Stimulated activated CD4-positive, alpha-beta T cell treated with anti-CD3 and anti-CD28 coated beads, Interleukin-2, amount 100 ng/mL, for 24 hours (primary cell): Measurements from ENCODE around the gene ADCY4.
"Not testable (repeated sequence)": the region's sequence is repeated elsewhere in the genome, so short reads cannot be mapped to it uniquely, and the experiment has no call there.

Experiments used
- DNase-seq, 2 donors: peaks; one replicate each; pipeline ENCODE4 v3.0.0-alpha.2; 2020

ADCY4 gene

GRCh38 chr14:24337824-24338175 lies 2.9 kb upstream of the ADCY4 start:
- no peak for DNase-seq

DNA sequence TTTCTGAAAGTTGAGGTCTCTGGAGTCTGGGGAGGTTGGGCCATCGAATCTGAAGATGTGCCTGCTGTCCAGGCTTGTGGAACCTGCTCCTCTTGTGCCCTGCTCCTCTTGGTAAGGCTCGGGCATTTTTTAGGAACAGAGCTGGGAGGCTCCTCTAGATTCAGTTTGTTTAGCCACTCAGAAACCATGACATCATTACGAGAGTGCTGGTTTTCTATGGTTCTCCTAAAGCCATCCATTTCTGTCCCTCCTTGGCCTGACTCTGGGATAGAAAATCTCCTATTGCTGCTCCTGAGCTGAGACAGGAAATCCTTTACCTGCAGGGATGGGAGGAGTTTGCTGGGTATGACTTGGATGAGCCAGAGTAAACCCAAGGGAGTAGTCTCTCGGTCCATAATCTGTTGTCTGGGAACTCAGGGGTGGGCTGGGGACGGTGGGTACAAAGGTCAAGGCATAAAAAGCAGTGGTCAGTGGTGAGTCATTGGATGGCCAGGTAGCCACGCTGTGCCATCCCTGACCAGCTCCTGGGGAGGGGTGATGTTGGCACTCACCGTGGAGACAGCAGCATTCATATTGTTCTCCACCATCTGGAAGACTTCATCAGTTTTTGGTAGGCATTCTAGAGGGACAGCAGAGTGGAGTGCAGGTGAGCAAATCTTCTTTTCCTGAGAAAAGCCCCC lies 2.4 kb upstream of the ADCY4 start:
- DNase-seq: no peak

DNA sequence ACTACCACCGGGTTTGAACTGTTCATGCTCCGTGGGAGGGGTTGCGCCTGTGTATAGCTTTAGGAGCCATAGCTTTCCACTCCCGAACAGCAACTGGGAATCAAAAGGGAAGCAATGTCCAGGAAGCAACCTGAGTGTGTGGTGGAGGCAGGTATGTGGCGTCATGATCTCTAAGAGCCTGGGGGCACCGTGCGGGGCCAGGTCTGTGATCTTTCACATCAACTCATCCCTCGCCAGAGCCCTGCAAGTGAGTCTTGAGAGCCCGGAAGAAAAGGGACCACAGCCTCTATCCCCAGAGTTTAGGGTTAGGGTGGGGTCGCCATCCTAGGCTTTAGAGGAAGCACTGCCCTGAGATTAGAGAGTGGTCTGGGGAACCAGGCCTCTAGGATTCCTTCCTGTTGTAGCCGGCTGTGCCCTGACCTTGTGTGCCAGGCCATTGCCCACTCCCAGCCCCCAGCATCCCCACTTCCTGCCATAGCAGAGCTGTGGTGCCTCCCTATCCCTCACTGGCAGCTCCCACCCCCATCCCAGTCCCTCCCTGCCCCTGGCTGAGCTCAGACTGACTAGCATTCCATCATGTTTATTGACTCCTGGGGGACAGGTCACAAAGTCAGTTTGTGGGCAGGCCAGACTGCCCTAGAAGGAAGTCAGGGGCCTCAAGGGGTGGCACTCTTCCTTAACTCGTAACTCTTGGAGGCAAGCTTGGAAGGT lies 745 bp upstream of the ADCY4 start:
- no peak for DNase-seq

- peak; percentile 81 to 84 for DNase-seq
These were observed 2.4 kb downstream of the ADCY4 start for GRCh38 chr14:24332268-24332993.

DNA sequence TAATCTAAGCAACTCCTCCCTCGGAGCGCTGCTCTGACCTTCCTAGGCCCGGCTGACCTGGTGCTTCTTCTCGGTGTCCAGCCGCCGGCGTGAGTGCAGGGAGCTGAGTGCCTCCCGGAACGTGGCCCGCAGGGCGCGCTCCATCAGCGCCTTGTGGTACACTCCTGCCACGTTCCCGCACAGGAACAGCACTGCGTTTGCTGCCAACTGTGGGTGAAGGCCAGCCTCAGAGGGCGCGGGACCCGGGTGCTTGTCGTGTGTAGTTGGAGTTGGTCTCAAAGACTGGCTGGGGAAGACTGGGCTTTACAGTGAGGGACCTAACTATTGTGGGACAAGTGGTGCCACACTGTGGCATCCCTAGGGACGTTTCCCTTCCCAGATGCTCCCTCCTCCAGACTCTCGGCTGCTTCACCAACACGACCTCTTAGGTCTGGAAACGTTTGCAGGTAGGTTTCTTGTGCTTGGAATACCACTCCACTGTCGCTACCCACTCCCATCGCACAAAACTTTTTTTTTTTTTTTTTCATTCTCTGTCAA lies 3.1 kb downstream of the ADCY4 start:
- no peak for DNase-seq

- no peak for DNase-seq
These were observed 3.7 kb downstream of the ADCY4 start for GRCh38 chr14:24330973-24331674.

DNA sequence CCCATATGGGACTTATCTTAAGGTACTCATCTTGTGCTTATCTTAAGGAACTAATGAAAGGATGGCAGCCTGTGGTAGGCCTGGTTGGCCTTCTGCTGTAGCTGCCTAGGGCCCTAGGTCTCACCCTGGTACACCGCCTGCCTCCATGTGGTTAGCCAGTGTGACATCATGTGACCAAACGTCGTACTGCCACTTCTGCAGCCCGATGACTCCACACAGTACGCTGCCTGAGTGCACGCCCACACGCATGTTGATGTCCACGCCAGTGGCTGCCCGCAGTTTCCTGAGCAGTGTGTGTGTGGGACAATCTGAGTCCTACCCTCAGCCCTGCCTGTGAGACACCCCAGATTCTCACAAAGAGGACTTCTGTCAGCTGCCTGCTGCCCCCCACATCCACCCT lies 5.1 kb downstream of the ADCY4 start:
- peak in 1 of 2 donors; percentile 59 for DNase-seq

DNA sequence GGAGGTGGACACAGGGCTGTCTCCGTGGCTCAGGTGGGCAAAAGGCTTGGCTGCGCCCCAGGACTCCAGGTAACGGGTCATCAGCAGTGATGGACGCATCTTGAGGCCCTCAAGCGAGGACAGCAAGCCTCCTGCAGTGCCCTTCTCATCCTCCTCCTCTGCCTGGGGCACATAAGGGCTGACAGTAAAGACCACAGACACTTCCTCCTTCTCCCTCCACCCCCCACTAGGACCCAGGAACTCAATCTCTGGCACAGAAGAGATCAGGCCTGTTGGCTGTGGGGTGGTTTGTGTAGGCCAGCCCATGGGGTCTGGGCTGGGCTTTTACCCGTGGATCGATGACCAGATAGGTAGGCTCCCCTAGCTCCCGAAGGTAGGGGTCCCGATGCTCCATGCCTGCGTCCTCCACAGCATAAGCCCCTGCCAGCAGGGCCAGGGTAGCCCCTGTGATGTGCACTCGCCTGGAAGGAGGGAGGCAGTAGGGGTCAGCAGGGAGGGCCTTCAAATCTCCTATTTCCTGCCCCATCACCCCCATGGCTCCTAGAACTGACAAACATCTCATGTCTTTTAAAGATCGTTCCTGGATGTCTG lies 5.7 kb downstream of the ADCY4 start:
- DNase-seq: peak in 1 of 2 donors; percentile 16

- DNase-seq: not testable (repeated sequence)
These were observed 7.0 kb downstream of the ADCY4 start for GRCh38 chr14:24327914-24328313.

DNA sequence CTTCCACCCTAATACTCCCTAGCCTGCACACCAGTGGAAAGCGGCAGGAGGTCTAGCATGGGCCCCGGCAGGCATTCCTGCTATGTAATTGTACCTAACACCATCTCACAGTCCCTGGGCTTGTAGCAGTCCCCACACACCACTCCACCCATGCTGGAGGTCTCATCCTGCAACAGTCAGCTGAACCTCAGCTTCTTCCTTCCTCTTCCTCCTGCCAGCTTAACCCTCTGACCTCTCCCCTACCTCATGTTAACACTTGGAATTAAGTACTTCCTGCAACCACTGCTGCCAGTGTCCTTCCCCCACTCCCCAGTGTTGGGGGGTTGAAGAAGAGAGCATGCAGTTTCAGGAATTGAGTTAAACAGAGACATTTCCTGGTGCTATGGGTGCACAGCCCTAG lies 7.6 kb downstream of the ADCY4 start:
- DNase-seq: peak in 1 of 2 donors; percentile 14

GRCh38 chr14:24325963-24326362 lies 8.9 kb downstream of the ADCY4 start:
- DNase-seq: no peak

DNA sequence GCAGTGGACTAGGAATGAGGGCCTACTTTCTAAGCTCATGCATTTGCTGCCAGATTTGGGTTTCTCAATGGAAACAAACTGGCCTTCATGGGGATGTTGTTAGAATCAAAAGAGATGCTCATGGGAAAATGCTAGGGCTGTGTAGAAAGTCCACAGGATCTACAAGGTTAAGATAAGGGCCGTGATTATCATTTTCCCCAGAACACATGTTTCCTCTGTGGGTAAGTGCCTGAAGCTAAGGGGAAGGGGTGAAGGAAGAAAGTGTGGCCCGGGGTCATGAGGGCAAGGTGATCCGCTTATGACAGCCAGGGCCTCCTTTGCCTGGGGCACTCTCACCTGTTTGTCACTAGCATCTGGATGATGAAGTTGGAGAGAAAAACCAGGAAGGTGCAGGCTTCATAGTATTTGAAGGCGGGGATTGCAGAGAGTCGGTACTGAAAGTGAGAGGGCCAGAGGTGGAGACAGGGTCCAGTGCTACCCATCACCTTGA lies 9.8 kb downstream of the ADCY4 start:
- DNase-seq: no peak

DNA sequence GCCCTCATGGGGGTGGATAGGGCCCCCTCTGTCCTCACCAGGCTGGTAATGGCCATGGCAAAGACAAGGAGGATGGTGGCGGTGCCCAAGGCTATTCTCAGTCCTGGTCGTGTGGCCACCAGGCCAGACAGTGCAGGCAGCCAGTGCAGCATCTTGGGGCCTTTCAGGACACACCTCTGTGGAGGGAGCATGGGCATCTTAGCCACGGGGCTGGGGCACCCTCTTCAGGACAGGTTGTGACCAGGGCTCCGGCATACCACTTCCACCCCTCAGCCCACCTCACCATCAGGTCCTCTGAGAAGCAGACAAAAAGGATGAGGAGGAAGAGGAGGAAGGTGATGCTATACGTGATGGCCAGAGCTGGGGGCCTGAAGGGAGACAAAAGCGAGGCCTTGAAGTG lies 10.8 kb downstream of the ADCY4 start:
- no peak for DNase-seq

- no peak for DNase-seq
These were observed 11.5 kb downstream of the ADCY4 start for GRCh38 chr14:24323341-24323740.

- no peak for DNase-seq
These were observed 12.2 kb downstream of the ADCY4 start for GRCh38 chr14:24322672-24323071.

GRCh38 chr14:24321212-24321975 lies 13.5 kb downstream of the ADCY4 start:
- no peak for DNase-seq

GRCh38 chr14:24317141-24317928 lies 17.5 kb downstream of the ADCY4 start:
- no peak for DNase-seq

DNA sequence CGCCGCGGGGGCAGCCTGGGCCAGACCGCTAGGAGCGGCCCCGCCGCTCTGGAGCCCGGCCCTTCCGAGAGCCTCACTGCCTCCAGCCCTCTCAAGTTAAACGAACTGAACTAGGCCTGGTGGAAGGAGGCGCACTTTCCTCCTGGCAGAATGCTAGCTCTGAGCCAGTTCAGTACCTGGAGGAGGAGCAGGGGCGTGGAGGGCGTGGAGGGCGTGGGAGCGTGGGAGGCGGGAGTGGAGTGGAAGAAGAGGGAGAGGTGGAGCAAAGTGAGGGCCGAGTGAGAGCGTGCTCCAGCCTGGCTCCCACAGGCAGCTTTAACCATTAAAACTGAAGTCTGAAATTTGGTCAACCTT lies 18.3 kb downstream of the ADCY4 start:
- no peak for DNase-seq

DNA sequence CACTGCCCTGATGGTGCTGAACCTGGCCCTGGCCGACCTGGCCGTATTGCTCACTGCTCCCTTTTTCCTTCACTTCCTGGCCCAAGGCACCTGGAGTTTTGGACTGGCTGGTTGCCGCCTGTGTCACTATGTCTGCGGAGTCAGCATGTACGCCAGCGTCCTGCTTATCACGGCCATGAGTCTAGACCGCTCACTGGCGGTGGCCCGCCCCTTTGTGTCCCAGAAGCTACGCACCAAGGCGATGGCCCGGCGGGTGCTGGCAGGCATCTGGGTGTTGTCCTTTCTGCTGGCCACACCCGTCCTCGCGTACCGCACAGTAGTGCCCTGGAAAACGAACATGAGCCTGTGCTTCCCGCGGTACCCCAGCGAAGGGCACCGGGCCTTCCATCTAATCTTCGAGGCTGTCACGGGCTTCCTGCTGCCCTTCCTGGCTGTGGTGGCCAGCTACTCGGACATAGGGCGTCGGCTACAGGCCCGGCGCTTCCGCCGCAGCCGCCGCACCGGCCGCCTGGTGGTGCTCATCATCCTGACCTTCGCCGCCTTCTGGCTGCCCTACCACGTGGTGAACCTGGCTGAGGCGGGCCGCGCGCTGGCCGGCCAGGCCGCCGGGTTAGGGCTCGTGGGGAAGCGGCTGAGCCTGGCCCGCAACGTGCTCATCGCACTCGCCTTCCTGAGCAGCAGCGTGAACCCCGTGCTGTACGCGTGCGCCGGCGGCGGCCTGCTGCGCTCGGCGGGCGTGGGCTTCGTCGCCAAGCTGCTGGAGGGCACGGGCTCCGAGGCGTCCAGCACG lies 18.9 kb downstream of the ADCY4 start:
- no peak for DNase-seq

DNA sequence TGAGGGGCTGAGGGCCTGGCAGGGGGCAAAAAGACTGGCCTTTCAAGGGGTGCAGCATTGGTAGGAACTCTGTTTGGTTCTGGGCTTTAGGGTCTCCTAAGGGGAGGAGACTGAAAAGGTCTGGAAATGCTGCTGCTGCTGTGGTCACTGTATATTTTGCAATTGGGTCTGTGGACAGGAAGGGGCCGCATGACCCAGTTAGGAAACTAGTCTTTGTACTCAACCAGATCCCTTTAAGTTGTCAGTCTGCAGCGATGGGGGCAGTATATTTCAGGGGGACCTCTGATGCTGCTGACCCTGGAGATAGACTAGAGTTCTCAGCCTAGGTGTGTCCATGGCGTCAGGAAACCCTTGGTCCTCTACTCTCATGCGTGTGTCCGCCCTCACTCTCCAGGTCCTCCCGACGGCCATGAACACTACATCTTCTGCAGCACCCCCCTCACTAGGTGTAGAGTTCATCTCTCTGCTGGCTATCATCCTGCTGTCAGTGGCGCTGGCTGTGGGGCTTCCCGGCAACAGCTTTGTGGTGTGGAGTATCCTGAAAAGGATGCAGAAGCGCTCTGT lies 19.5 kb downstream of the ADCY4 start:
- DNase-seq: no peak
